ENCODE results near the gene WWOX.

GRCh38 chr16:78768226-78768625 is 668.8 kb downstream of the WWOX start:
- TF ChIP-seq CTCF (IDR thresholded peaks at IDR 0.05) (no peak), POLR2A (IDR thresholded peaks at IDR 0.05) (no peak)
